ENCODE data around the gene NRDE2. TPM values are rescaled to one million over a fixed set of nuclear protein-coding genes. Genes with fewer than 3 reads are reported as not detected.
A peak's percentile ranks its signal among the peaks of the same experiment; 100 is the strongest.

NRDE2 gene
- polyA plus RNA-seq, 4 donors, result 11.2 to 20.0 (median 16.3) TPM

DNA sequence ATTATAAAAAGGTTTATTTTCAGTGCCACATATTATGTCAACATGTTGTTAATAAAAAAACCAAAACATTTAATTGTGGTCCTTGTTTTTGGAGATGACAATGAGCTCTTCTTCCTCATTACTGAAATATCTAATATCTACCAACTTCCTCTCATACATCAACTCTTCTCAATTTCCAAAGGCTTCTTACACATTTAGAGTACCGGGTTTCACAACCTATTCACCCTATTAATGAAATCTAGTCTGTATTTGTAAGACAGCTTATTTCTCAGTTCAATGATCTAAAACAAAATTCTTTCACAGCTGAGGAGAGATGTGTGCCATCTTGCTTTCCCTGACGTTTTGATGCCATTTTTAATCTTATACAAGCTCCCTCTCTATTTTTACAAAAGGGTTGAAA lies 14.5 kb downstream of the NRDE2 start:
- Histone ChIP-seq H3K27ac (ENCODE audit: low read depth in 1 of 3, low read length in 2 of 3) (no peak overlapping the region), H3K9me3 (ENCODE audit: control insufficient read depth in 2 of 2, insufficient read depth in 1 of 2, low read depth in 1 of 2, low read length in 1 of 2) (no peaks in the 10 kb centered on the region), H3K4me3 (ENCODE audit: low read depth in 1 of 3, low read length in 3 of 3) (no peak overlapping the region), H3K4me1 (ENCODE audit: control insufficient read depth in 3 of 3, insufficient read depth in 2 of 3, low read depth in 1 of 3, low read length in 2 of 3) (peaks cover 0 to 2% (median 0%) of the 10 kb centered on the region in 3 donors), H3K36me3 (ENCODE audit: control insufficient read depth in 3 of 3, insufficient read depth in 2 of 3, low read depth in 1 of 3, low read length in 3 of 3) (peaks cover 2 to 35% (median 6%) of the 10 kb centered on the region in 3 donors), H3K27me3 (ENCODE audit: control insufficient read depth in 3 of 3, insufficient read depth in 3 of 3, low read length in 3 of 3) (no peaks in the 10 kb centered on the region)
- WGBS, 3 donors, result 87 to 93% (median 92%) methylated on average over 2 of the region's 2 CpGs
- DNase-seq (no peak), FAIRE-seq (no peak)

DNA sequence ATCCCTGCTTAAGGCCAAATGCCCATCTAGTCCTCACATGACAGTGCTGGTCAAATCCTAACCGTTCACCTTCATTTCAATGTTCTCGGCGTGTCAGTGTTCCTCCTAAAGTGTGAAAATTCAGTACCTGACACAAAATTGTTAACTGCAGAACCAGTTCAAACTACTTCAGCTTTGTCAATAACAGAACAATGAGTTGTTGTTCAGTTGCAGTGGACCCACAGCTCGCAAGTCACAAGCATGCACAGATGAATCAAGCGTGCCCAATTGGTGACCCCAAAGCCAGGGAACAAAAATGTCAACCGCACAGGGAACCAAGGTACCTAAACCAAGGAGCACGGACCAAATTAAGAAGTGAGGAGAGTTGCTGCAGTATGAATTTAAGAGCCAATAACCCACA lies 23.2 kb downstream of the NRDE2 start:
- DNase-seq, result no peak
- Histone ChIP-seq H3K4me1 (ENCODE audit: control insufficient read depth in 3 of 3, insufficient read depth in 2 of 3, low read depth in 1 of 3, low read length in 2 of 3) (peaks cover 0 to 20% (median 0%) of the 10 kb centered on the region in 3 donors), H3K4me3 (ENCODE audit: low read depth in 1 of 3, low read length in 3 of 3) (no peak overlapping the region), H3K36me3 (ENCODE audit: control insufficient read depth in 3 of 3, insufficient read depth in 2 of 3, low read depth in 1 of 3, low read length in 3 of 3) (peaks cover 8 to 37% (median 12%) of the 10 kb centered on the region in 3 donors), H3K27ac (ENCODE audit: low read depth in 1 of 3, low read length in 2 of 3) (no peak overlapping the region), H3K27me3 (ENCODE audit: control insufficient read depth in 3 of 3, insufficient read depth in 3 of 3, low read length in 3 of 3) (no peaks in the 10 kb centered on the region), H3K9me3 (ENCODE audit: control insufficient read depth in 2 of 2, insufficient read depth in 1 of 2, low read depth in 1 of 2, low read length in 1 of 2) (no peaks in the 10 kb centered on the region)
- no peak for FAIRE-seq
- WGBS, 3 donors, result 94 to 96% (median 95%) methylated on average over 7 of the region's 7 CpGs

DNA sequence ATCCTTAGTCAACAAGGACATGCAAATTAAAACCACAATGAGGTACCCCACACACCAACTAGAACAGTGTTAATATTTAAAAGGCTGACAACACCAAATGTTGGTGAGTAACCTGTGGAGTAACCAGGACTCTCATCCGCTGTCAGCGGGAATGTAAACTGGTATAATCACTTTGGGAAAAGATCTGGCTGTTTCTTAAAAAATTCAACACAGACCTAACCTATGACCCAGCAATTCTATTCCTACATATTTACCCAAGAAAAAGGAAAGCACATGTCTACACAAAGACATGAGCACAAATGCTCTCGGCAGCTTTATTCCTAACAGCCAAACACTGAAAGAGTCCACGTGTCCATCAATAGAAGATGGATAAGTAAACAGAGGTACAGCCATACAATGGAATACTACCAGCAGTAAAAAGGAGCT lies 26.6 kb downstream of the NRDE2 start:
- Histone ChIP-seq H3K4me3 (ENCODE audit: low read depth in 1 of 3, low read length in 3 of 3) (no peak overlapping the region), H3K27me3 (ENCODE audit: control insufficient read depth in 3 of 3, insufficient read depth in 3 of 3, low read length in 3 of 3) (no peaks in the 10 kb centered on the region), H3K9me3 (ENCODE audit: control insufficient read depth in 2 of 2, insufficient read depth in 1 of 2, low read depth in 1 of 2, low read length in 1 of 2) (no peaks in the 10 kb centered on the region), H3K27ac (ENCODE audit: low read depth in 1 of 3, low read length in 2 of 3) (peak overlapping the region in 1 of 3 donors; percentile 68), H3K4me1 (ENCODE audit: control insufficient read depth in 3 of 3, insufficient read depth in 2 of 3, low read depth in 1 of 3, low read length in 2 of 3) (peaks cover 0 to 40% (median 7%) of the 10 kb centered on the region in 3 donors), H3K36me3 (ENCODE audit: control insufficient read depth in 3 of 3, insufficient read depth in 2 of 3, low read depth in 1 of 3, low read length in 3 of 3) (peaks cover 7 to 26% (median 9%) of the 10 kb centered on the region in 3 donors)
- DNase-seq (no peak), FAIRE-seq (no peak)
- WGBS, 3 donors, result 87 to 89% (median 88%) methylated on average over 4 of the region's 4 CpGs

DNA sequence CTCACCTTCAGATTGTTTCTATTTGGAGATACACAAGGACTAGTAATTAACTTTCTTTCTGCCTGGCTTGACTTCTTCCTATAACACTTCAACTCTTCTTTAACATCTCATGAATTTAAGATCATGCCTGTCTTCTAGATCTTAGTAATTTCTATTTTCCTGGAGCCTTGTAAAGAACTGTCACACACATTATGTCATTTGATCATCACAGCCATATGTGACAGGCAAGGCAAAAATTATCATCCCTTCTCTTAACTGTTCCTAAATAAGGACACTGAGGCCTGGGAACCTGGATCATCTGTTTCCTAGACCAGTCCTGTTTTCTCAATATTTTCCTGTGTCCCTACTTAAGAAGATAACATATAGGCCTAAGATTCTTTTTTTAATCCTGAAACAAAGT lies 27.2 kb downstream of the NRDE2 start:
- H3K36me3 ChIP-seq (ENCODE audit: control insufficient read depth in 3 of 3, insufficient read depth in 2 of 3, low read depth in 1 of 3, low read length in 3 of 3), result peaks cover 7 to 29% (median 7%) of the 10 kb centered on the region in 3 donors
- no peak overlapping the region for H3K4me3 ChIP-seq (ENCODE audit: low read depth in 1 of 3, low read length in 3 of 3)
- no peaks in the 10 kb centered on the region for H3K9me3 ChIP-seq (ENCODE audit: control insufficient read depth in 2 of 2, insufficient read depth in 1 of 2, low read depth in 1 of 2, low read length in 1 of 2)
- H3K27ac ChIP-seq (ENCODE audit: low read depth in 1 of 3, low read length in 2 of 3), result peak overlapping the region in 1 of 3 donors; percentile 68
- no peaks in the 10 kb centered on the region for H3K27me3 ChIP-seq (ENCODE audit: control insufficient read depth in 3 of 3, insufficient read depth in 3 of 3, low read length in 3 of 3)
- H3K4me1 ChIP-seq (ENCODE audit: control insufficient read depth in 3 of 3, insufficient read depth in 2 of 3, low read depth in 1 of 3, low read length in 2 of 3), result peaks cover 0 to 40% (median 7%) of the 10 kb centered on the region in 3 donors
- DNase-seq (no peak), FAIRE-seq (no peak)

DNA sequence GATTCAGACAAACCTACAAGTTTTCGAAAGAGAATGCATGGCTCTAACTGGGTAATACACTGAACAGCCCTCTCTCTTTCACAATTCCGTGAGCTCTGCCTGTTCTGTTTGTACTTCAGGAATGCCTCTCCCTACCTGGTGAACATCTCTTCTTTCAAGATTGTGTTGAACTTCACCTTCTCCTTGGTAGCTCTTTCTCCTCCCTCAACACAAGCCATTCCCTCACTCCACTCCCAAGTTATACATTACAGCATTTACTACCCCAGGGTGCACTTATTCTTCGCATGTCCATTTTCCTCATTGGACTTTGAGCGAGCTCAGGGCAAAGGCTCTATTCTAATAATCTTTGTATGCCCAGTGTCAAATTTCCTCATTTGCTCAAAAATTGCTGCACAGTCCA lies 28.3 kb downstream of the NRDE2 start:
- no peak overlapping the region for H3K4me3 ChIP-seq (ENCODE audit: low read depth in 1 of 3, low read length in 3 of 3)
- H3K36me3 ChIP-seq (ENCODE audit: control insufficient read depth in 3 of 3, insufficient read depth in 2 of 3, low read depth in 1 of 3, low read length in 3 of 3), result peaks cover 0 to 30% (median 7%) of the 10 kb centered on the region in 3 donors
- H3K27me3 ChIP-seq (ENCODE audit: control insufficient read depth in 3 of 3, insufficient read depth in 3 of 3, low read length in 3 of 3), result no peaks in the 10 kb centered on the region
- peak overlapping the region in 2 of 3 donors; percentile 69 to 78 for H3K27ac ChIP-seq (ENCODE audit: low read depth in 1 of 3, low read length in 2 of 3)
- H3K9me3 ChIP-seq (ENCODE audit: control insufficient read depth in 2 of 2, insufficient read depth in 1 of 2, low read depth in 1 of 2, low read length in 1 of 2), result no peaks in the 10 kb centered on the region
- H3K4me1 ChIP-seq (ENCODE audit: control insufficient read depth in 3 of 3, insufficient read depth in 2 of 3, low read depth in 1 of 3, low read length in 2 of 3), result peaks cover 0 to 40% (median 7%) of the 10 kb centered on the region in 3 donors
- DNase-seq, result peak; percentile 88 to 91
- no peak for FAIRE-seq
- 41 to 72% (median 61%) methylated on average over 4 of the region's 4 CpGs for WGBS, 3 donors

DNA sequence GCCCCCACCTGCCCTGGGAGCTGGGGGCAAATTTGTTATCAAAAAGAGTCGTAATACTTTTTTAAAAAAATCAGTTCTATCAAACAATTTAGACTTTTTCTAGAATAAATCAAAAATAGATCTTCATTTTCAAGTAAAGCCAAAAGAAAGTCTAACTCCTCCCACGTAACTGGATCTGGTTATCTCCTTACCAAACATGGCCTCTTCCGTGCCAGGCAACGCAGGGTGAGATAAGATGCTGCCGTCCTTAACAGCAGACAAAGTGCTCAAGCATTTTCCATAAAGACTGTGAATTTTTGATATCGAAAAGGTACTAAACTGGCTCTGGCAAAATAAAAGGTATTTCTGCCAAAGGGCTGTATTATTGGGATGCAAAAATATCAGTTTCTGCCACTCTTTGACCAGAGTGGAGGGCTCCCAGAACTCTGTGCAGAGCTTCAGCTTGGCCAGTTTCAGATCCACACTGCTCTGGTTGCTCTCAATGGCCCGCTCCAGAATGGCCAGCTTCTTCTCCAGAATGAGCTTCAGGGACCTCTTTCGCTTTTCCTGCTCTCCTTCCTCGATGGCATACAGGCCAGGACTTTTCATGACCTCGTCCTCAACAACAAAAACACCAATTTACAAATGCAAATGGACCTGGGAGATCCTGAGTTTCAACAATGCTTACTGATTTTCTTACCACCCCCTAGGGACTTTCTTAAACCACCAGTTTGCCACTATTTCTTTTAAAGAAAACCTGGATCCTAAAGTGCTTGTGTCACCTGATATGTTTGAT lies 29.0 kb downstream of the NRDE2 start:
- no peaks in the 10 kb centered on the region for H3K9me3 ChIP-seq (ENCODE audit: control insufficient read depth in 2 of 2, insufficient read depth in 1 of 2, low read depth in 1 of 2, low read length in 1 of 2)
- FAIRE-seq (no peak), DNase-seq (peak in 1 of 2 donors; percentile 47)
- no peak overlapping the region for H3K4me3 ChIP-seq (ENCODE audit: low read depth in 1 of 3, low read length in 3 of 3)
- WGBS, 3 donors, result 55 to 72% (median 60%) methylated on average over 10 of the region's 10 CpGs
- peaks cover 1 to 33% (median 7%) of the 10 kb centered on the region in 3 donors for H3K36me3 ChIP-seq (ENCODE audit: control insufficient read depth in 3 of 3, insufficient read depth in 2 of 3, low read depth in 1 of 3, low read length in 3 of 3)
- H3K27ac ChIP-seq (ENCODE audit: low read depth in 1 of 3, low read length in 2 of 3), result peak overlapping the region; percentile 4 to 78 (median 67)
- no peaks in the 10 kb centered on the region for H3K27me3 ChIP-seq (ENCODE audit: control insufficient read depth in 3 of 3, insufficient read depth in 3 of 3, low read length in 3 of 3)
- peaks cover 0 to 40% (median 7%) of the 10 kb centered on the region in 3 donors for H3K4me1 ChIP-seq (ENCODE audit: control insufficient read depth in 3 of 3, insufficient read depth in 2 of 3, low read depth in 1 of 3, low read length in 2 of 3)

DNA sequence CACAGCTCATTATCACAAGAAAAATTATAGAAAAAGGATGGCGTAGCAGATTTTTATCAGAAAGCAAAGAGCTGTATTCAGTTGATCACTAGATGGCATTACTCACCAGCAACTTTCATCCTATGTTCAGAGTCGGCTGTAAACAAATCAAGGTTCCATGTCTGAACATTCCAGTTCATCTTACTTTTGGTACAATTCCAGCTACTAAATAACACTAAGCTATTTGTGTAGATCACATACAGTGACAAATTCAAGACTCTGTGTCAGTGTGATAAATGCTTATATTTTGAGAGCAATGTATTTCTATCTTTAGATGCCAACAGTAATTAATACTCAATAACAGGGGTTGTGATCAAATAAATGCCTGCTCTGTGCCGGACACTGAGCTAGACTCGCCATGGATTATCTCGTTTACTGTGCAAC lies 30.1 kb downstream of the NRDE2 start:
- peaks cover 2 to 33% (median 7%) of the 10 kb centered on the region in 3 donors for H3K36me3 ChIP-seq (ENCODE audit: control insufficient read depth in 3 of 3, insufficient read depth in 2 of 3, low read depth in 1 of 3, low read length in 3 of 3)
- no peaks in the 10 kb centered on the region for H3K27me3 ChIP-seq (ENCODE audit: control insufficient read depth in 3 of 3, insufficient read depth in 3 of 3, low read length in 3 of 3)
- WGBS, 3 donors, result 31 to 42% (median 35%) methylated on average over 5 of the region's 5 CpGs
- FAIRE-seq (no peak), DNase-seq (peak; percentile 71 to 78)
- no peak overlapping the region for H3K4me3 ChIP-seq (ENCODE audit: low read depth in 1 of 3, low read length in 3 of 3)
- H3K4me1 ChIP-seq (ENCODE audit: control insufficient read depth in 3 of 3, insufficient read depth in 2 of 3, low read depth in 1 of 3, low read length in 2 of 3), result peaks cover 0 to 40% (median 7%) of the 10 kb centered on the region in 3 donors
- H3K9me3 ChIP-seq (ENCODE audit: control insufficient read depth in 2 of 2, insufficient read depth in 1 of 2, low read depth in 1 of 2, low read length in 1 of 2), result no peaks in the 10 kb centered on the region
- peak overlapping the region in 2 of 3 donors; percentile 70 to 78 for H3K27ac ChIP-seq (ENCODE audit: low read depth in 1 of 3, low read length in 2 of 3)

DNA sequence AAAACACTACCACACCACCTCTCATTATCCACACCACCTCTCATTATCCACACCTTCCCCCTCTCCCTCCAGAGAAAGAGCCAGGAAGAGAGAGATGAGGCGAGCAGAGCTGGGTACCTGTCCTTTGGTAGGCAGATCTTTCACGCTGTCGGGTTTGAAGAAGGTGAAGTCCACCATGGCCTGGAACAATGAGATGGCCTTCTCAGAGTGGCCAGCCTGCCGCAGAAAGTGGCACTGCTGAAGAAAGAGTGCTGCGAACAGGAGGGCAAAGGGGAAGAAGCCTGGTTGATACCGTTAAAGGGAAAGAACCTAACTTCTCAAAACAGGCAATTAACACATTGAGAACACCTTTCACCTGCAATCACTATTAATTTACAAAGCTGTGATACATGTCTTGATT lies 30.6 kb downstream of the NRDE2 start:
- H3K27me3 ChIP-seq (ENCODE audit: control insufficient read depth in 3 of 3, insufficient read depth in 3 of 3, low read length in 3 of 3), result no peaks in the 10 kb centered on the region
- 74 to 79% (median 76%) methylated on average over 6 of the region's 6 CpGs for WGBS, 3 donors
- no peaks in the 10 kb centered on the region for H3K9me3 ChIP-seq (ENCODE audit: control insufficient read depth in 2 of 2, insufficient read depth in 1 of 2, low read depth in 1 of 2, low read length in 1 of 2)
- DNase-seq, result no peak
- no peak for FAIRE-seq
- peak overlapping the region in 1 of 3 donors; percentile 49 for H3K27ac ChIP-seq (ENCODE audit: low read depth in 1 of 3, low read length in 2 of 3)
- peaks cover 4 to 39% (median 8%) of the 10 kb centered on the region in 3 donors for H3K36me3 ChIP-seq (ENCODE audit: control insufficient read depth in 3 of 3, insufficient read depth in 2 of 3, low read depth in 1 of 3, low read length in 3 of 3)
- peaks cover 0 to 40% (median 7%) of the 10 kb centered on the region in 3 donors for H3K4me1 ChIP-seq (ENCODE audit: control insufficient read depth in 3 of 3, insufficient read depth in 2 of 3, low read depth in 1 of 3, low read length in 2 of 3)
- no peak overlapping the region for H3K4me3 ChIP-seq (ENCODE audit: low read depth in 1 of 3, low read length in 3 of 3)
